ENCODE results near the gene DPPA5.
"Not testable (repeated sequence)": the region's sequence is repeated elsewhere in the genome, so short reads cannot be mapped to it uniquely, and the experiment has no call there.

The DPPA5 gene

GRCh38 chr6:73353636-73354593, at the start of gene DPPA5:
Gene DPPA5, minus strand, starts transcription at chr6:73354276. Its CDS starts 51 bp downstream, at chr6:73354225.
- DNase-seq (ENCODE audit: low read depth, low spot score): no peak

GRCh38 chr6:73400656-73401055, 46.6 kb upstream of the DPPA5 start:
- no peak for DNase-seq (ENCODE audit: low read depth, low spot score)

- no peak for DNase-seq (ENCODE audit: low read depth, low spot score)
Measured at GRCh38 chr6:73395875-73396274, 41.8 kb upstream of the DPPA5 start.

DNA sequence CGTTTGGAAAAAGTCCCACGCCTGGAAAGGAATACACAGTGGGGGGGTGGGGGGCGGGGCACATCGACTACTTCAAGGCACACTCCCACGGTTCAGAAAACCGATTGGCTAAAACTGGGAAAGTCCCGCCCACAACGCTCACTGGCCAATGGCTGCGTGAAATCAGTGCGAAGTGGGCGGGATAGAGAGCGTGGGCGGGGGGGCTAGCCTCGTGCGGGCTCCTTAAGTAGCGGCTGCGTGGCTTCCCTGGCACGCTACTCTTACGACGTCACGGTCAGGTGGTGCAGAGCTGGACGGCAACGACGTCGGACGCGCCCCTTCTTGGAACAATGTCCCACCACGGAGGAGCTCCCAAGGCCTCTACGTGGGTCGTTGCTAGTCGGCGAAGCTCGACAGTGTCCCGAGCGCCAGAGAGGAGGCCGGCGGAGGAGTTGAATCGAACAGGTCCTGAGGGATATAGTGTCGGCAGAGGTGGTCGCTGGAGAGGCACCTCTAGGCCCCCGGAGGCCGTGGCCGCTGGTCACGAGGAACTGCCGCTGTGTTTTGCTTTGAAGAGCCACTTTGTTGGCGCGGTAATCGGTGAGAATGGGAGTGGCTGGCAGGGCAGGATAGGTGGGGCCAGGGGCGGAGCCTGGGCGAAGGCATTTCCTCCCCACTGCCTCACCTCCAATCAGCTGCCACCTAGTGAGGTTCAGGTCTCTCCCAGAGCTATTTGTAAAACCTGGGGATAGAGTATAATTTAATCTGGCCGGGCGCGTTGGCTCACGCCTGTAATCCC, 40.7 kb upstream of the DPPA5 start, which contains the start of gene DDX43:
DDX43 (plus strand) TSS at position 252 of the 778 bp plus-strand sequence; CDS start at position 330, 78 bp downstream.
- DNase-seq (ENCODE audit: low read depth, low spot score): no peak

GRCh38 chr6:73393278-73393677, 39.2 kb upstream of the DPPA5 start:
- DNase-seq (ENCODE audit: low read depth, low spot score): no peak

DNA sequence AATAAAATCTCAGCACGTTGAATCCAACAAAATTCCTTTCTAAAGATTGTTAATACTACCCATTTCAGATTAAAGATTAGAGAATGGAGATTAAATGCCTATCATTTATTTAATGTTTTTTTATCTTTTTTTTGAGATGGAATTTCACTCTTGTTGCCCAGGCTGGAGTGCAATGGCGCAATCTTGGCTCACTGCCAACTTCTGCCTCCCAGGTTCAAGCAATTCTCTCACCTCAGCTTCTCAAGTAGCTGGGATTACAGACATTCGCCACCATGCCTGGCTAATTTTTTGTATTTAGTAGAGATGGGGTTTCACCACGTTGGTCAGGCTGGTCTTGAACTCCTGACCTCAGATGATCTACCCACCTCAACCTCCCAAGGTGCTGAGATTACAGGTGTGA, 38.1 kb upstream of the DPPA5 start:
- not testable (repeated sequence) for DNase-seq (ENCODE audit: low read depth, low spot score)

GRCh38 chr6:73391675-73392074, 37.6 kb upstream of the DPPA5 start:
- DNase-seq (ENCODE audit: low read depth, low spot score): no peak

- no peak for DNase-seq (ENCODE audit: low read depth, low spot score)
Measured at GRCh38 chr6:73389854-73390253, 35.8 kb upstream of the DPPA5 start.

GRCh38 chr6:73388800-73389512, 34.9 kb upstream of the DPPA5 start:
- DNase-seq (ENCODE audit: low read depth, low spot score): no peak

GRCh38 chr6:73388433-73388799, 34.3 kb upstream of the DPPA5 start:
- no peak for DNase-seq (ENCODE audit: low read depth, low spot score)

- DNase-seq (ENCODE audit: low read depth, low spot score): no peak
Measured at GRCh38 chr6:73382462-73383113, 28.5 kb upstream of the DPPA5 start.

DNA sequence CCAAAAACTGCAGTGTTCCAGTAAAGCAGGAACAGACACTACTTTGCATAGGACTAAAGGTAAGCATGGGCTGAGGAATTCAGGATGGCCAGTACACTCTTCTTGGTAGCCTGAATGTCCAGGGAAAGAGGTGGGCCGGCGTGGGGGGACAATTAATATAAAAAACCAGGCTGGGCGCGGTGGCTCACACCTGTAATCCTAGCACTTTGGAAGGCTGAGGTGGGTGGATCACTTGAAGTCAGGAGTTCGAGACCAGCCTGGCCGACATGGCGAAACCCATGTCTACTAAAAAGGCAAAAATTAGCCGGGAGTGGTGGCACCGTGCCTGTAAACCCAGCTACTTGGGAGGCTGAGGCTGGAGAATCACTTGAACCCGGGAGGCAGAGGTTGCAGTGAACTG, 27.5 kb upstream of the DPPA5 start:
- not testable (repeated sequence) for DNase-seq (ENCODE audit: low read depth, low spot score)

GRCh38 chr6:73377225-73377624, 23.1 kb upstream of the DPPA5 start:
- no peak for DNase-seq (ENCODE audit: low read depth, low spot score)

DNA sequence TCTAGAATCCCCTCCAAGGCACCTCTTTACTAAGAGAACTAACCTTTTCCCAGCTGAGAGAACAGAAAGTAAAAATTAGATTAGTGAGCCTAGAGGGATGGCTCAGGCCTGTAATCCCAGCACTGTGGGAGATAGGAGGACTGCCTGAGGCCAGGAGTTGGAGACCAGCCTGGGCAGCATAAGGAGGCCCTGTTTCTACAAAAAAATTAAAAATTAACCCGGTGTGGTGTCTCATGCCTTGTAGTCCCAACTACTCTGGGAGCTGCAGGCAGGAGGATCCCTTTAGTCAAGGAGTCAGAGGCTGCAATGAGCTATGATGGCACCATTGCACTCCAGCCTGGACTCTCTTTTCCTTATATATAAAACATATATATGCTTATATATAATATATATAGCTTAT, 21.1 kb upstream of the DPPA5 start:
- DNase-seq (ENCODE audit: low read depth, low spot score): no peak

DNA sequence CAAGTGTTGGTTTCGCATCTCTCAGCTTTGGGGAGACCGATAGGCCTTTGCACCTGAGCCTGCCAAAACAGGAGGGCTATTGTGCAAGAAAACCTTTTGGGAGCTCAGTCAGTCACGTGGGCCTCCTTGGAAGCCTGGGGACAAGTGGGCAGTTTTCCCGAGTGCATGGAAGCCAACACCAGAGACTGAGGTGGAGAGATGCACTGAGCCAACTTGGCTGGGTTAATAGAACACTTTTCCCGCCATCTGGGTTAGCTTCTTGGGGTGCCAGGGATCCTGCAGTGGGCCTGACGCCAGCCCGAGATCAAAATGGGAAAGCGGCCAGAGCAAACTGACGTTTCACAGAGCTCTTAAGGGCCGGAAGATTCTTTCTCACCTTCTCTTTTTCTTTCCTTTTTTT, 18.4 kb upstream of the DPPA5 start:
- no peak for DNase-seq (ENCODE audit: low read depth, low spot score)

DNA sequence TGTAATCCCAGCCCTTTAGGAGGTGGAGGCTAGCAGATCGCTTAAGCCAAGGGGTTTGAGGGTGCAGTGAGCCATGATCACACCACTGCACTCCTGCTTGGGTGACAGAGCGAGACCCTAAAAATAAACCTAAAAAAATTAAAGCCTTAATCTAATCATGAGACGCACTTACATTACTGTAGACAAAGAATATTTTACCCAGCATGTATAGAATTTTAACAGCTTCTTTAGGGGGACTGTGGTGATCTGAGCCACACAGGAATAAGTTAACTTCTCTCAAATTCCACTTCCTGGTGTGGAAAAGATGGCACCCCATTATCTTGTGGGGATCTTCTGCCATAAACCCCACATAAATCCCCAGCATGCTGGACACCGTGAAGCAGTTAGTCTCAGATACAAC, 17.9 kb upstream of the DPPA5 start:
- DNase-seq (ENCODE audit: low read depth, low spot score): no peak

GRCh38 chr6:73369563-73369962, 15.5 kb upstream of the DPPA5 start, which contains the start of gene OOEP:
Gene OOEP, minus strand, starts transcription at chr6:73369897. Its CDS starts 105 bp downstream, at chr6:73369792.
- DNase-seq (ENCODE audit: low read depth, low spot score): no peak

- no peak for DNase-seq (ENCODE audit: low read depth, low spot score)
Measured at GRCh38 chr6:73369157-73369556, 15.1 kb upstream of the DPPA5 start.

DNA sequence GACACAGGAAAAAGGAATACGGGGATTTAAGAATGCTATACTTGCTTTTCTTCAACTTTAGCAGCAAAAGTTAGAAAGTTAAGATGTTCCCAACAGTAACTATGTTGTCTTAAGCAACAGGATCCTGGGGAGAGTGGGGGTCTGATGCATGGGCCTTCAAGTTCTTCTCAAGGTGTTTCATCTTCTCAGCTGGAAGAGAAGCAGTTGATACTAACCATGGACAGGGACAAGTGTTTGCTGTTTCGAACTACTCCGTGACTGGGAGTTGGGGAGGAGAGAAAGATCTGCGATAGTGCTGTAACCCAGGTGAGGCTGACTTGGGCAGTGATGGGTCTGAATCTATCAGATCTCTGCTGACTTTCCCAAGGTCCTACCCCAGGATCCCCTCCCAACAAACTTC, 14.6 kb upstream of the DPPA5 start:
- DNase-seq (ENCODE audit: low read depth, low spot score): no peak

DNA sequence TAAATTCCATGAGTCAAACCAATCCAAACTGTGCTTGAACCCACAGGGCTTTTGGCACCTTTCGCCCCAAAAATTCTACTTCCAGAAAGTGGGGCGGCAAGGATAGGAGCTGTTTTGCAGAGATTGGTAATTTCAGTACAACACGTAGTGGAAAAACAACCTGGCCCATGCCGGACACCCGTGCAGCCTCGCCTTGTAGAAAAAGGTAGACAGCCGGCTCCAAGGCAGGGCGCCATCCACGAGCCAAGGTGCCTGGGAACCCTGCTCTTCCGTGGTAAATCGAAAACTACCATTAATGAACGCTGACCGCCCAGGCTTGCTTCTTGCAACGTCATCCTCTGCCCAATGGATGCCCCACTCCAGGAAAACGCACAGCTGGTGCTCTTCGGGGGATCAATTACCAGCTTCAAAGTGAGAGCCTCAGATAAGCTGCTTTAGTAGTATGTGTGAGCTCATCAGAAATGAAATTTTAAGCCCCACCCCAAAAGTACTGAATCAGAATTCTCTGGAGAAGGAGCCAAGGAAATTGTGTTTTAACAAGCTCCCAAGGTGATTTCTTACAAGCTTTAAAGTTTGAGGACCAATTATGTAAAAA, 13.8 kb upstream of the DPPA5 start:
- DNase-seq (ENCODE audit: low read depth, low spot score): no peak

DNA sequence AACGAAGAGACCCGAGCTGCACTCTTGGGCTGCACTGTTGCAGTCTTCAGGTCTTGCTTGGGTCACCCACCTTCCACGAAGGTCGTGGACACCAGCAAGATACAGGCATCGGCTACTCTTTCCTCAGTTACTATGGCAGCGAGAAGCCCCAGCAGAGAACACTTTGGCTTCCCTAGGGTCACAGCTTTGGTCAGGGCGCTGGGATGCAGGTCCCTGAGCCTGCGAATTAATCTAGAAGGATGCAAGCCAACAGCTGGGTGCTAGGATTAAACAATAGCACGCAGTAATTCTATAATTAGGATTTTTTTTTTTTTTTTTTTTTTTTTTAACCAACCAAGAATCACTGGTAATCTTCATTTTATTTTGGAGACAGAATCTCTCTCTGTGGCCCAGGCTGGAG, 10.5 kb upstream of the DPPA5 start:
- no peak for DNase-seq (ENCODE audit: low read depth, low spot score)

Data from activated naive CD8-positive, alpha-beta T cell treated with anti-CD3 and anti-CD28 coated beads, Interleukin-2, amount 50 U/mL, for 16 hours (primary cell).